ENCODE results near the gene MYADML2.

Gene MYADML2

GRCh38 chr17:81978524-81979298 is 31.7 kb upstream of the MYADML2 start:
- DNase-seq = no peak

- DNase-seq = peak; percentile 96
Measured at GRCh38 chr17:81977211-81977808, 30.3 kb upstream of the MYADML2 start, which contains the start of gene ASPSCR1. ASPSCR1 (plus strand) TSS chr17:81977629; CDS start chr17:81977647, 18 bp downstream.

GRCh38 chr17:81976332-81977210 is 29.5 kb upstream of the MYADML2 start:
- DNase-seq = peak; percentile 75

- no peak for DNase-seq
Measured at GRCh38 chr17:81973432-81973831, 26.4 kb upstream of the MYADML2 start.

- DNase-seq = no peak
Measured at GRCh38 chr17:81968850-81969812, 22.1 kb upstream of the MYADML2 start.

GRCh38 chr17:81968396-81968745 is 21.3 kb upstream of the MYADML2 start:
- no peak for DNase-seq

GRCh38 chr17:81967533-81968395 is 20.7 kb upstream of the MYADML2 start:
- DNase-seq = peak; percentile 95

GRCh38 chr17:81967244-81967532 is 20.2 kb upstream of the MYADML2 start:
- DNase-seq = no peak

- DNase-seq = no peak
Measured at GRCh38 chr17:81966343-81967243, 19.6 kb upstream of the MYADML2 start.

- DNase-seq = no peak
Measured at GRCh38 chr17:81964081-81964849, 17.2 kb upstream of the MYADML2 start.

- no peak for DNase-seq
Measured at GRCh38 chr17:81962499-81963441, 15.7 kb upstream of the MYADML2 start.

GRCh38 chr17:81961521-81962498 is 14.8 kb upstream of the MYADML2 start:
- DNase-seq = no peak

- DNase-seq = no peak
Measured at GRCh38 chr17:81961087-81961511, 14.1 kb upstream of the MYADML2 start, which contains the start of gene NOTUM. NOTUM (minus strand) TSS chr17:81961187; CDS start chr17:81960909, 278 bp downstream.

- DNase-seq = no peak
Measured at GRCh38 chr17:81960130-81960958, 13.3 kb upstream of the MYADML2 start.

GRCh38 chr17:81959362-81960129 is 12.5 kb upstream of the MYADML2 start:
- peak; percentile 93 for DNase-seq
